NCI-H69 (cell line): ENCODE data around the gene ZNF181.
"Not testable (repeated sequence)": the region's sequence is repeated elsewhere in the genome, so short reads cannot be mapped to it uniquely, and the experiment has no call there.

Experiments used
- DNase-seq: peaks from one replicate; lab custom pipeline; 2025; lab: John Stamatoyannopoulos, UW

The ZNF181 gene

GRCh38 chr19:34733746-34734536, at the start of gene ZNF181:
Gene ZNF181, plus strand, starts transcription at chr19:34734243. Its CDS starts 795 bp downstream, at chr19:34735038.
- peak; percentile 94 for DNase-seq

DNA sequence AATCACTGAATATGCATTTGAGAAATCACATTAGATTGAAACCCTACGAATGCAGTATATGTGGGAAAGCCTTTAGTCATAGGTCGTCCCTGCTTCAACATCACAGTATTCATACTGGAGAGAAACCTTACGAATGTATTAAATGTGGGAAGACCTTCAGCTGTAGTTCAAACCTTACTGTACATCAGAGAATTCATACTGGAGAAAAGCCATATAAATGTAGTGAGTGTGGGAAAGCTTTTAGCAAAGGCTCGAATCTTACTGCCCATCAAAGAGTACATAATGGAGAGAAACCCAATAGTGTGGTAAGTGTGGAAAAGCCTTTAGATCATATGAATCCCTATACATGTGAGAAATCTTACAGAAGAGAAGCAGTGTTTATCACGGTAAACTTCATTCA, 48.8 kb upstream of the ZNF181 start:
- DNase-seq = not testable (repeated sequence)

GRCh38 chr19:34686455-34686854, 47.6 kb upstream of the ZNF181 start:
- no peak for DNase-seq

- peak; percentile 56 for DNase-seq
These were observed 46.7 kb upstream of the ZNF181 start for GRCh38 chr19:34687348-34687747.

DNA sequence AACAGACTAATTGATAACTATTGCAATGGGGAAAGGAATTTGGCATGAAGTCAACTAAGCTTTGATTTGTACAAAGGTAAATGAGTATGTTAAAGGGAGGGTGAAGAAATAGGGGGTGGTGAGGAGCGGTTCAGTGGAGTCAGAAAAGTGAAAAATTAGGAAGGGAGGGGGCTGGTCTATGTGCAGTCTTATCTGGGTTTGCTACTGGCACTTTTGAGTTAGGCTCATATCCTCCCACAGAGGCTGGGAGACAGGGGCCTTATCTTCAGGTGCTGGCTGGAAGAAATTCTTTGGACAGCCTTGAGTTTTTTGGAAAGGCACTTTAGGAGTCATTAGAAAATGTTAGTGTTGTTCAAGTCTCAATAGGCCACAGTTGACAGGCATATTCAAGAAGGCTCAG, 45.5 kb upstream of the ZNF181 start:
- no peak for DNase-seq

DNA sequence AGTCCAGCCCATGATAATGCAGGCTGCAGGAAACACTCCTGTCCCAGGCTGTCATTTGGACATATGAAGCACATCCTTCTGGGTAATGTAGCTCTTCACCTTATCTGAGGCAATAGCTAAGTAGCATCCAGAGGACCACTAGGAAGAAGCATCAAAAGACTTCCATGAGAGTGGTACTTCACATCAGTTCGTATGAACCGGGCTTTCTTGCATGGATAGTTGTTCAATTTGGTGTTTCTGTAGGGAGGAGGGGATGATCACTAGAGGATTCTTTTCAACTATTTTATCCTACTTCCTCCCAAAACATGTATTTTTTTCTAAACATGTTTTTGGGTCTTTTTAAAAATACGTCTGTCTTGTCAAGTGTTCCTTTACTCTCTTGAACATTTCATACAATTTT, 43.7 kb upstream of the ZNF181 start:
- no peak for DNase-seq

DNA sequence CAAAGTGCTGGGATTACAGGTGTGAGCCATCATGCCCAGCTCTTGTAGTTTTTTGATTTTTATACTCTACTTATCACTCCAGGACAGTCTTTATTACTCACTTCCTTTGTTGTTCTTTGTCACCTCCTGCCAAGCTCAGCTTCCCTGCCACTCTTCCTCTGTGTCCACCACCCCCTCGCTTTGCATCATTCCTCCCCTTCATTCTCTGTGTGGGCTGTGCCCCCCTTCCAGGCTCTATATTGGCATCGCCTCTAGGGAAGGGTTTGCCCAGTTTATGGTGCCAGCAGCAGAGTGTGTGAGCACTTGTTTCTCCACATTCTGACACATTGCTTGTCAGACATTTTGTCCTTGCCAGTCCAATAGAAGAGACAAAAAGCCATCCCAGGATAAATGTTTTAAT, 41.5 kb upstream of the ZNF181 start:
- peak; percentile 67 for DNase-seq

DNA sequence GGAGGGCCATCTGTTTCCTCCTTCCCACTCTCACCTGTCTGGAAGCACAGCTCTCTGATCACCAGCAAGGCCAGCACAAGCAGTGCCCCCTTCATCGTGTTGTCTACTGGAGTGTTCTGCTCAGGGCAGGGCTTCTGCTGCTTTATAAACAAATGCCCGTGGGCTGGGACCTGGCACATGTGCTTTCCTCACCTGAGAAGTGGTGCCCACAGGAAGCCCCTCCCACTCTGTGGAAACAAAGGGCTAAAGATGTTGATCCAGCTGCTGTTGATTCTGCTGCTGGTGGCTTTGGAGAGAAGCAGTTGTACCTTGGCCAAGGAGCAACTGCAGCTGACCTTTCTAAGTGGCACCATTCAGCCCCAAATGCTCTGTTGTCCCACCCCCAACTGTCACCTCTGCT, 26.4 kb upstream of the ZNF181 start:
- DNase-seq = peak; percentile 68

GRCh38 chr19:34711890-34712289, 22.2 kb upstream of the ZNF181 start:
- no peak for DNase-seq

- peak; percentile 84 for DNase-seq
These were observed 21.4 kb upstream of the ZNF181 start for GRCh38 chr19:34712395-34713261.

- DNase-seq = no peak
These were observed 20.8 kb upstream of the ZNF181 start for GRCh38 chr19:34713262-34713637.

GRCh38 chr19:34715357-34715756, 18.7 kb upstream of the ZNF181 start:
- no peak for DNase-seq

DNA sequence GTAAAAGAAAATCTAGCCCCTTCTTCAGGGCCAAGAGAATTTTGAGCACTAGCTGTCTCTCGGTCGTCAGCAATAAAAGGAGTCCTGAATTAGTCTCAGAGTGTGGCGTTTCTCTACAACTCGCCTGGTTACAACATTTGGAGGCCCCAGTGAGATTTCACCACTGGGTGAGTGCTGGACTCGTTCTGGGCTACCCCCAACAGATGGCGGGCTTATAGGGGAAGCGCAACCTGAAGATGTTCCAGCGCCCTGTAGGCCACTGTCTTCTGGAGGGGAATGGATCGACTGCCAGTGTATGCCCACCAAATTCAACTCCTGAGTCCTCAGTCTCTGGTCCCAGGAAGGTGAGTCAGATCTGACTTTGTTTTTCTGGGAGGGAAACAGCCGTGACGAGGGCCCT, 11.7 kb upstream of the ZNF181 start:
- DNase-seq = no peak

DNA sequence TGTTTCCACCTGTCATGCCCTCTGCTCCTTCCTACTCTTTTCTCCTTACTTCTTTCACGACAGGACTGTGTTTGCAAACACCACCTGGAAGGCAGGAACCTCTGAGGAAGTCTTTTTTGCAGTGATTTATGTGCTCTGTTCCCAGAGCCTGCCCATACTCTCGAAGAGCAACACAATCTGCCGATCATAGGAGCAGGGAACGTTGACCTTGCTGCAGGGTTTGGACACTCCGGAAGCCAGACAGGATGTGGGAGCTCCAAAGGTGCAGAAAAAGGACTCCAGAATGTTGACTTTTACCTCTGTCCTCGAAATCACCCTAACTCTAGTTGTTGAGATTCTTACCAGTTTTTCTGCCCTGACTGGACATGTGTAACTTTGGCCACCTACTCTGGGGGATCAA, 8.6 kb upstream of the ZNF181 start:
- no peak for DNase-seq

DNA sequence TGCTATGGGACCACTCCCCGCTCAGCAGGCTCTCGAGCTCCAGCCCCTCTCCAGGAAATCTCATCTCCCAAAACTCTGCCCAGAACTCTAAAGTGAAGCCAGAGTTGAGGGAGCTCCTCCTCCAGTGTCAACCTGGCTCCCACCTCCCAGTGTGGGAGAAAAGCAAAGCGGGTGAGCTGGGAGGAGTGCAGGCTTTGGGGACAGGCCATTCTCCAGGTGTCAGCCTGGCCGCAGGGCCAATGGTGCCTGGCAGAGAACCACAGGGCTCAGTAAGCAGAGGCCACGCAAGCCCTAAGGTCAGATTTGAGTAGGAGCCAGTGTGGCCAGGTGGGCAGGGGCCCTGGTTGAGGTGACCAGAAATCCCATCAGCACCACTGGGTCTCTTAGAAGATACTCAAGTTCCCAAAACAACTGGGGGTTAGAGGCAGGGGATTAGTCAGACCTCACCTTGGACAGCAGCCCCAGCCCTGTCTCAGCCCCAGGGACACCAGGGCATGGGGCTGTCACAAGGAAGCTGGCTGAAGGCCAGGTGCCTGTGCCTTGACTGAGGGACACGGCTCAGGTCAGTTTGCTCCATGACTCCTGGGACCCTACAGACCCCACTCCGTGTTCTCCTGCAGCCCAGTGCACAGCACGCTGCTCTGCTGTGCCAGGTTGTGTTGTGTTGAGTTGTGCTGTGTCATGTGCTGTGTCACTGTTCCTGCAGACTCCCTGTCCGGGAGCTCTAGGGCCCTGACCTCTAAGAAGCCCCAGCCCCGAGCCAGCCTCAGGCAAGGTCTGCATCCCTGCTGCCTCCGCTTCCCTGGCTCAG, 2.8 kb upstream of the ZNF181 start:
- DNase-seq = no peak

- DNase-seq = no peak
These were observed 2.1 kb upstream of the ZNF181 start for GRCh38 chr19:34731964-34732363.

DNA sequence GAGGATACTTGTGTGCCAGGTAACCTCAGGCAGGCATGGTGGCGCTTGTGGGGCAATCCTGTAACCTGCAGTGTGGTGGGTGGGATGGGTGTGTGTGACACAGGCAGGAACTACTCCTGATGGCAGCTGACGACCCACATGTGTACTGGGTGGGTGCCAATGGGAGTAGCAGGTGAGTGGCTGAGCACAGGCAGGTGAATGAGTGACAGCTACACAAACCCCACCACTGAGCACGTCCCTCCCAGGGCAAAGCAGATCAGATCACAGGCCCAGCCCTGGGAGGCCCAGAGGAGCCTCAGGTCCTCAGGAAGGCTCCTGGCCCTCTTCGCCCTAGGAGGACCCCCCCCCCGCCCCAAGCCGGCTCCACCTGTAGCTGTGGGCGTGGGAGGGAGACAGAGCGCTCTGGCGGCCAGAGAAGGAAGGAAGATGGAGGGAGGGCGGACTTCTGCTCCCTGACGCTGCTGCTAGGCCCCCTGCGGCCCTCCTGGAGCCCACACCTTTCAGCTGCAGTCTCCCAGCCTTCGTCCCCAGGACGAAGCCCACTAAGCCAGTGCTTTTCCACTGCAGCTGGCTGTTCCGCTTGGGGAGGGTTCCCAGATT, 1.3 kb upstream of the ZNF181 start:
- DNase-seq = peak; percentile 62

- DNase-seq = peak; percentile 84
These were observed 737 bp upstream of the ZNF181 start for GRCh38 chr19:34733266-34733745.

DNA sequence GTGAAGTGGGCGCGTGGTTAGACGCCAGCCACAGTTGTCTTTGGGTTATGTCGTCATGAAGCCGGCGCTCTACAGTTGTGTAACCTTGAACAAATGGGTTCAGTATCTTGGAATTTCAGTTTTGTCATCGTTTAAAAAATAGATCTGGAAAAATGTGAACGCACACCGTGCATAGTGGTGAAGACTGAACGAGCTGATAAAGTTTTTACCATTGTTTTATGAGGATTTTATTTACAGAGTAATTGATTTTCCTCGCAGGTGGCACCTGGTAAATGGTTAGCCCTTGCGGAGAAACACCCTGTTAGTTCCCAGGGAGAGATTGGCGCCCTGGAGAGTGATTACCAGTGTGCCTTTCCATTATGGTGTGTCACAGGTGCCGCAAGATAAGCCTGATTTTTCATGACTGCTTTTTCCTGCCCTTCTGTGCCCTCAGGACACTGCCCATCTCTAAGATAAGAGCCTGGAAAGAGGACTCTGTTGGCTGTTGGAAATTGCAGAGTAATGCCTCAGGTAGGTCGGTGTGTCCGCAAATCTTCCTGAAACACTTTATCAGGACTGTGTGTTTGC, 577 bp downstream of the ZNF181 start:
- peak; percentile 66 for DNase-seq

DNA sequence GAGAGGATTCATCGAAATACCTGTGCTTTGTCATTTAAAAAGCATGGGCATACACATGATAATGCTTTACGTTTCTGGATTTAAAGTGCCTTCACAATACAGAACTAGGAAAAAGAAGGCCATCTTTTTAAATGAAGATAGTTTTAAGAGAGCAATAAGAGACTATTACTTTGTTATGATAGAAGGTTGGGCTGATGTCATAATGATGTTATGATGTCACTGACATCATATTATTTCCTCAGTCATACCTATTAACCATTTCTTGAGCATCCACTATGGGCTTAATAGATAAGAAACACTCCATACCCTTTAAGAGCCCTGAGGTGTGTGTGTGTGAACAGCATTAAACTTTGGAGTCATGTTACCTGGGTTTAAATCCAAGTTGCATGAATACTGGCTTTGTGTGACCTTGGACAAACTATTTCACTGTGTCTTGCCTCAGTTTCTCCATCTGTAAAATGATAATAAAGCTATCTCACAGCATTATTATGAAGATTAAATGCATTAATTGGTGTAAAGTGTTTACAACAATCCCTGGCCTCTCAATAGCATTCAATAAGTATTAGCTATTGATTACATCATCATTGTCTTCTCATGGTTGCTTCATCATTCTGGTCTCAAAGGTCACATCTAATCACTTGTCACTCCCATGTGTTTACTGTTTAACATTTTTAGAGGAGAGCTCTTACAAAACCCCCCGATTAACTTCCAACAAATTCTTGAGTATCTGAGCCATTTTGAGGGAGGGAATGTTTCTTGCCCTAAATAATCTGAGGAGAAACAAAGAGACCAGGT, 11.1 kb downstream of the ZNF181 start:
- DNase-seq = no peak

DNA sequence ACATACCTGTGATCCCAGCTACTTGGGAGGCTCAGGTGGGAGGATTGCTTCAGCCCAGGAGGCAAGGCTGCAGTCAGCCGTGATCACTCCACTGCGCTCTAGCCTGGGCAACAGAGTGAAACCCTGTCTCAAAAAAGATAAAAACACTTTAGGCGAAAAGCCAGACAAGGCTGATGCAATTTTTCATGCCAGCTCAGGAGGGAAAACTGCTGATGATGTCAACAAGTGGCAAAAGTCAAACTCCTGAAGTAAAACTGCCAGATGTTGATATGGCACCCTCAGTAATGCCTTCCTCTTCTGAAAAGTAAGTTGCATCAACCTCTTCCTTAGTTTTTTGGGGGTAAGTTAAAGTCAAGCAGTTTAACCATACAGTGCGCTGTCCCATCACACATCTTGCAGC, 23.4 kb downstream of the ZNF181 start:
- DNase-seq = no peak
